ENCODE results near the gene MAD1L1.

DNA sequence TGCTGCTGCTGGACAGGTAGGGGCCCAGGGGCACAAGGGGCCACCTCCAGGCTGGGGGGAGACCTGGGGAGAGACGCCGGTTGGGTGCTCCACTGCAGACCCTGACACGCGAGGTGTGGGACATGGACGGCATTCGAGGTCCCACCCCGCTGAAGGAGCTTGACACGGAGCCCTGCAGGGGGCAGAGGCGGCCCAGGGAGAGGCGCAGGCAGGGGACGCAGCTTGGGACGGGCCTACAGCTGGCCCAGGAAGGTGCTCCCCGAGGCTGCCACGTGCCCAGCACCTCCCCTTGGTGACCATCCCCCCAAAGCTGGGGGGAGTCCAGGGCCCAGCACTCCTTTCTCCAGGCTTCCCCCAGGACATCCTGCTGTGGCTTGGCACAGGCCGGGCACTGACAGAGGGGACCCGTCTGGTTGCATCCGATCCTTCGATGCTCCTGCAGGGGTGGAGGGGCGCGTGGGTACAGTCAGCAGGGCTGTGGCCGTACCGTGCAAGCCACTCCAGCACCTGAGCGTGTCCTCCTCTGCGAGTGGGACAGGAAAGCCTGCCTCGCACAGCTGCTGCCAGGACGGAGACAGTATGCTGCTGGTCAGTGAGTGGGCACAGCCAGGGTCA is 388.3 kb downstream of the MAD1L1 start:
- no peak for TF ChIP-seq CTCF (conservative IDR thresholded peaks at IDR 0.05)
- no peak for TF ChIP-seq EZH2 (IDR thresholded peaks at IDR 0.05; ENCODE audit: low read depth)

Measured in PC-9 (cell line).